ENCODE measurements around the gene PLAU. TPM values are rescaled to one million over a fixed set of nuclear protein-coding genes. Genes with fewer than 3 reads are reported as not detected.
A peak's percentile ranks its signal among the peaks of the same experiment; 100 is the strongest.

PLAU gene
- total and polyA plus RNA-seq, 9 of the 15 experiments (the other 6 are each of a cell fraction or from before 2014, with no cell fraction given), result 2.1 to 16.9 (median 3.3) TPM

GRCh38 chr10:73886085-73886529, 24.8 kb upstream of the PLAU start (continued):
- TF ChIP-seq THRAP3 (IDR thresholded peaks at IDR 0.05; ENCODE audit: borderline replicate concordance), result no peak
- peak; percentile 24; the same call in 1 of the 2 replicates for TF ChIP-seq CXXC5 (CRISPR knock-in tag; IDR thresholded peaks at IDR 0.05)
- TF ChIP-seq ZNF212 (CRISPR knock-in tag; IDR thresholded peaks at IDR 0.05), result no peak
- no peak for TF ChIP-seq MCM2 (IDR thresholded peaks at IDR 0.05; ENCODE audit: low read depth)
- no peak for TF ChIP-seq ZNF140 (CRISPR knock-in tag; IDR thresholded peaks at IDR 0.05)
- TF ChIP-seq SFPQ (IDR thresholded peaks at IDR 0.05; ENCODE audit: low read depth, low read length), result no peak
- TF ChIP-seq ELF1 (tag; IDR thresholded peaks at IDR 0.05), result no peak
- no peak for TF ChIP-seq ZNF551 (CRISPR knock-in tag; IDR thresholded peaks at IDR 0.05)
- TF ChIP-seq POLR2AphosphoS2 (IDR thresholded peaks at IDR 0.05; ENCODE audit: low read length), result no peak
- TF ChIP-seq E2F4 (CRISPR knock-in tag; IDR thresholded peaks at IDR 0.05; ENCODE audit: low read depth), result no peak
- TF ChIP-seq ZNF143 (CRISPR knock-in tag; IDR thresholded peaks at IDR 0.05), result no peak
- no peak for TF ChIP-seq CHCHD3 (CRISPR knock-in tag; IDR thresholded peaks at IDR 0.05)
- TF ChIP-seq BCL6 (CRISPR knock-in tag; IDR thresholded peaks at IDR 0.05), result no peak
- TF ChIP-seq NFATC3 (IDR thresholded peaks at IDR 0.05), result no peak
- no peak for TF ChIP-seq RBBP5 (IDR thresholded peaks at IDR 0.05; ENCODE audit: borderline replicate concordance, insufficient read depth, low read length, poor library complexity, severe bottlenecking)
- peak; percentile 34; the same call in 1 of the 2 replicates for TF ChIP-seq RAD51 (IDR thresholded peaks at IDR 0.05; ENCODE audit: borderline replicate concordance, low read depth)
- TF ChIP-seq ETV5 (CRISPR knock-in tag; IDR thresholded peaks at IDR 0.05; ENCODE audit: low read depth), result no peak; the same call in 1 of the 2 replicates
- no peak for TF ChIP-seq NR4A1 (CRISPR knock-in tag; IDR thresholded peaks at IDR 0.05)
- TF ChIP-seq NR4A1 (tag; IDR thresholded peaks at IDR 0.05), result no peak
- TF ChIP-seq NR1H2 (CRISPR knock-in tag; IDR thresholded peaks at IDR 0.05), result peak; percentile 35; the same call in 1 of the 2 replicates
- no peak for TF ChIP-seq ZHX1 (conservative IDR thresholded peaks at IDR 0.05; ENCODE audit: low read length)
- no peak for TF ChIP-seq CHD1 (IDR thresholded peaks at IDR 0.05; ENCODE audit: low read length)
- TF ChIP-seq SAFB2 (IDR thresholded peaks at IDR 0.05; ENCODE audit: borderline replicate concordance, low read depth, low read length, severe bottlenecking), result no peak
- TF ChIP-seq ZFX (CRISPR knock-in tag; IDR thresholded peaks at IDR 0.05), result no peak
- TF ChIP-seq CHD2 (IDR thresholded peaks at IDR 0.05; ENCODE audit: low read depth, low read length), result no peak
- no peak for TF ChIP-seq CBX1 (IDR thresholded peaks at IDR 0.05; ENCODE audit: low read depth)
- no peak for TF ChIP-seq YBX1 (IDR thresholded peaks at IDR 0.05)

Measured in K562 (cell line).